BLaER1 treated with 17β-estradiol and CSF1 and Interleukin-3, amounts not matched to agents 10 nM and 100 nM (cell line): ENCODE results near the gene OR2T5.
"Not testable (repeated sequence)": the region's sequence is repeated elsewhere in the genome, so short reads cannot be mapped to it uniquely, and the experiment has no call there.

ENCODE experiments used
- H3K27ac ChIP-seq, 11 experiments: shearing (Covaris generic); formaldehyde crosslinking; 2 replicates each; pipeline ENCODE4 v1.8.1; 2022
- H3K27me3 ChIP-seq, 11 experiments: shearing (Covaris generic); formaldehyde crosslinking; 2 replicates each; pipeline ENCODE4 v1.8.1; 2022
- H3K36me3 ChIP-seq, 11 experiments: shearing (Covaris generic); formaldehyde crosslinking; 2 replicates each; pipeline ENCODE4 v1.8.1; 2022
- H3K4me1 ChIP-seq, 10 experiments: shearing (Covaris generic); formaldehyde crosslinking; 2 replicates each; pipeline ENCODE4 v1.8.1; 2022
- H3K4me2 ChIP-seq, 11 experiments: shearing (Covaris generic); formaldehyde crosslinking; 2 replicates each; pipeline ENCODE4 v1.8.1; 2022
- H3K4me3 ChIP-seq, 10 experiments: shearing (Covaris generic); formaldehyde crosslinking; 2 replicates each; pipeline ENCODE4 v1.8.1; 2022
- H3K9ac ChIP-seq, 11 experiments: shearing (Covaris generic); formaldehyde crosslinking; 2 replicates each; pipeline ENCODE4 v1.8.1; 2022
- H3K9me3 ChIP-seq, 11 experiments: shearing (Covaris generic); formaldehyde crosslinking; replicated peaks in 1 of 11; 2 replicates each; pipeline ENCODE4 v1.8.1; 2022
- H4K20me1 ChIP-seq, 11 experiments: shearing (Covaris generic); formaldehyde crosslinking; 2 replicates each; pipeline ENCODE4 v1.8.1; 2022
- Cebpa-rat ChIP-seq, 11 experiments: shearing (Covaris generic); IDR thresholded peaks; 2 replicates each; pipeline ENCODE4 v1.8.1; 2022

OR2T5 gene

GRCh38 chr1:248471154-248471553, 17.2 kb upstream of the OR2T5 start:
- Histone ChIP-seq H3K4me1 (no peaks in the 10 kb centered on the region), H3K9ac (no peak overlapping the region), H3K4me3 (no peak overlapping the region), H3K4me2 (no peak overlapping the region), H3K27me3 (no peaks in the 10 kb centered on the region), H3K27ac (no peak overlapping the region), H4K20me1 (no peaks in the 10 kb centered on the region), H3K36me3 (no peaks in the 10 kb centered on the region), H3K9me3 (no peaks in the 10 kb centered on the region)
- no peak for TF ChIP-seq Cebpa-rat (IDR thresholded peaks at IDR 0.05)

GRCh38 chr1:248472111-248472510, 16.3 kb upstream of the OR2T5 start:
- H3K27me3 ChIP-seq, H3K4me2 ChIP-seq, H3K27ac ChIP-seq, H3K9ac ChIP-seq, H3K9me3 ChIP-seq, H3K36me3 ChIP-seq, H4K20me1 ChIP-seq, H3K4me3 ChIP-seq, H3K4me1 ChIP-seq: not testable (repeated sequence)

GRCh38 chr1:248473051-248473450, 15.3 kb upstream of the OR2T5 start, which contains the start of gene OR2T3:
OR2T3 (plus strand) TSS chr1:248473351; CDS start chr1:248473351, 0 bp downstream.
- H3K4me3 ChIP-seq, H3K36me3 ChIP-seq, H3K9ac ChIP-seq, H4K20me1 ChIP-seq, H3K9me3 ChIP-seq, H3K4me1 ChIP-seq, H3K4me2 ChIP-seq, H3K27ac ChIP-seq, H3K27me3 ChIP-seq: not testable (repeated sequence)

GRCh38 chr1:248475660-248476059, 12.7 kb upstream of the OR2T5 start:
- H3K36me3 ChIP-seq, H3K27me3 ChIP-seq, H3K27ac ChIP-seq, H3K4me2 ChIP-seq, H3K9me3 ChIP-seq, H3K9ac ChIP-seq, H4K20me1 ChIP-seq, H3K4me1 ChIP-seq, H3K4me3 ChIP-seq: not testable (repeated sequence)

DNA sequence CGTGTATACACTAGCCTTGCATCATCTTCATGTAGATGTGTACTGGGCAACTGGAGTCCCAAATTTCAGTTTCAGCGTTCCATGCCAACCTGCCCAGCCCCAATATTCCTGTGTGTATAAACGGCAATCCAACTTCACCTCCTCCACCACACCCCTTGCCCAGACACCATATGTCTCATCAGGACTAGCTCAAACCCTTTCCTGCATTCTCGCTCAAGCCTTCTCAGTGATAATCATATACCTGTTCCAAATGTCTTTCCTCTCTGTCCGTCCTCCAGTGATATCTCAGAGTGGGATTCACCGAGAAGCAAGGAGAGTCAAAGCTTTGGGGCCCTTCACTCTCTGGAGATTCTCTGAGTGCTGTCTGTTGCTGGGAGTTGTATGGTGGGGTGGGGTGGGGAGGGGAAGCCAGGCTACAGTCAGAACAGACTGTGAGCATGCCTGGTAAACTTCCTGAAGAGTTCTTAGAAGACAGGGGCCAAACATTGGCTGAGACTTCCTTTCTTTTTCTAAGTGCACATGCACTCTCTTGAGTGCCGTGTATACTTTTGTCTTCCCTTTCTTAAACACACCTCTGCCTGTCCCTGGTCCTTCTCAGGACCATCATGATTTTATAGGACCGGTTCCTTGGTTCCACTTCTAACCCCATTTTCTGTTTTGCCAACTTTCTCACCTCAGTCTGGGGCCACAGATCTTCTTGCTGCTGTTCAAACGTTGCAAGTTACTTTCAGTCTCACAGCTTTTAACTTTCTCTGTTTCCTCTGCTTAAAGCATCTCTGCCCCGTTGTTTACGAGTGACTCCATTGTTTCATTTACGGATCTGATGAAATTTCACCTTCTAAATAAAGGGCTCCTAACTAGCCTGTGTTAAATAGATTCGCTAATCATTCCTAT, 6.5 kb upstream of the OR2T5 start:
- H3K9me3 ChIP-seq, H3K27me3 ChIP-seq, H3K36me3 ChIP-seq, H3K4me2 ChIP-seq, H3K27ac ChIP-seq, H3K9ac ChIP-seq, H3K4me1 ChIP-seq, H4K20me1 ChIP-seq, H3K4me3 ChIP-seq: not testable (repeated sequence)

DNA sequence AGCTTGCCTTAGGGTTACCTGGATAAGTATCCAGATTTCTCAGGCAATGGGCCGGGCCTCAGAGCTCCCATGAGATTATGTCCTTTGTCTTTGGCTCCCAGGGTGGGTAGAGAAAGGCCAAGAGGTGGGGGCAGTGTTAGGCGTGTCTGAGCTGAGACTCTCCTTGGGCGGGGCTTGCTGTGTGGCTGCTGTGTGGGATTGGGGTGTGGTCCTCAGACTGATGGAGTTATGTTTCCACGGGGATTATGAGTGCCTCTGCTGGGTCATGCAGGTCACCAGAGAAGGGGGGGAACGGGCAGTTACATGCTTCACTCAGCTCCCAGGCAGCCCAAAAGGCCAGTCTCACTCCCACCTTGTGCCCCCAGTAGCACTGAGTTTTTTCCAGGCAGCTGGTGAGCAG, 8.3 kb downstream of the OR2T5 start:
- not testable (repeated sequence) for H3K4me2 ChIP-seq, H3K27ac ChIP-seq, H3K4me3 ChIP-seq, H3K36me3 ChIP-seq, H3K9ac ChIP-seq, H3K27me3 ChIP-seq, H4K20me1 ChIP-seq, H3K9me3 ChIP-seq, H3K4me1 ChIP-seq

DNA sequence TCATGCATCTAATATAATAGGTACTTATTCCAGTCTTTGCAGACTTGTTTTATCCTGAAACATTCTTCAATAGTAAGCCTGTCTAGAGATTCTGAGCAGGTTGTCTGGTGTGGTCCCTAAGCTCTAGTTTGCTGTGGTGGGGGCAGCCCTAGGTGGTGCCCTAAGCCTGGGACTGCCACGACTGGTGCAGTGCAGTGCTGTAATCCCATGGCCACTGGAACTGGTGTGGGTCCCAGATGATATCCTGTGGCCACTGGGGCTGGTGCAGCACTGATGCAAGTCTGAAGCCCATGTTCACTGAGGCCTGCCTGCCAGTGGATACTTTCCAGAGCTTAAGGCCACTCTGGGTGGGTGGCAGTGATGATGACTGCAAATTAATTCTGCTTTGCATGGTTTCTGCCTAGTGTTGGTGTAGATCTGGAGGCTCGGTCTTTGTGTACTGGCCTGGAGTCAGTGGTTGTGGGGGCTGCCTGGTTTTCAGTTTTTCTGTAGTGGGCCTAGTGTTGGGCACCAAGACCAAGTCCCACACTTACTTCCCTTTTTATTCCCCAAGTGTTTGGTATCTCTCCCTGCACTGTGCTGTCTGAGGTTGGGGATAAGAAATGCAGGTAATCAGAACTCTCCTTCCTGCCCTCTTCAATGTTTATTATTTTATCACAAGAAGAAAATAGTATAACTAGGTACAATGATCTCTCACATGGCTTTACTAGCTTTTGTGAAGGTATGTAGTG, 12.1 kb downstream of the OR2T5 start:
- H3K4me2 ChIP-seq, H3K9ac ChIP-seq, H3K4me3 ChIP-seq, H3K27ac ChIP-seq, H3K9me3 ChIP-seq, H4K20me1 ChIP-seq, H3K27me3 ChIP-seq, H3K4me1 ChIP-seq, H3K36me3 ChIP-seq: not testable (repeated sequence)

DNA sequence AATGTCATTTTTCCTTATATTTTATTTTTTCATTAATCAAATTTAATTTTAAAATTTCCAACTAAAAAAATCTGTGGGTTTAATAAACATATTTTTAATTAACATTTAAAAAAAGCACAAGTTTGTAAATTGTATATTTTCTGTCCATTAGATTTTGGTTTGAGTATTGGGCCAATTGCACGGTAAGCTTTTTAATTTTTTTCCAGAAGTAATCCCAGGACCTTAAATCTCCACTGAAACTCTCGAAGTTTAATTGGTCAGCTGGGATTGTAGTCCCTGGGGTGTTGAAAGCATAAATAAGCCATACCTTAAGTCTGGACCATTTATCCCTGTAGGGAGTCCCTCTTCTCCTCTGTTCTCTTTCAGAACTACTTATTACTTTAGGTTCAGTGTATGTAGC, 19.4 kb downstream of the OR2T5 start, which contains the start of gene OR2G6:
Gene OR2G6 (plus strand): TSS at position 301 of the 400 bp plus-strand sequence. CDS start 13,574 bp downstream, outside the sequence.
- H3K27me3 ChIP-seq, H3K9ac ChIP-seq, H3K4me2 ChIP-seq, H3K36me3 ChIP-seq, H3K4me1 ChIP-seq, H3K4me3 ChIP-seq, H4K20me1 ChIP-seq, H3K27ac ChIP-seq, H3K9me3 ChIP-seq: not testable (repeated sequence)

- not testable (repeated sequence) for H3K9me3 ChIP-seq
These were observed 21.8 kb downstream of the OR2T5 start for GRCh38 chr1:248510217-248510616.

DNA sequence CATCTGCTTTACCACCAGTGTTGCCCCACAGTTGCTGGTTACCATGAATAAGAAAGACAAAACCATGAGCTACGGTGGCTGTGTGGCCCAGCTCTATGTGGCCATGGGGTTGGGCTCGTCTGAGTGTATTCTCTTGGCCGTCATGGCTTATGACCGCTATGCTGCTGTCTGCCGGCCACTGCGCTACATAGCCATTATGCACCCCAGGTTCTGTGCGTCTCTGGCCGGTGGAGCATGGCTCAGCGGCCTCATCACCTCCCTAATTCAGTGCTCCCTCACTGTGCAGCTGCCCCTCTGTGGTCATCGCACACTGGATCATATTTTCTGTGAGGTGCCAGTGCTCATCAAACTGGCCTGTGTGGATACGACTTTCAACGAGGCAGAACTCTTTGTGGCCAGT, 33.5 kb downstream of the OR2T5 start:
- H3K9me3 ChIP-seq = peaks cover 0 to 14% (median 3%) of the 10 kb centered on the region in 11 experiments; a peak in 6 of 22 replicates

More at GRCh38 chr1:248510217-248510616, 21.8 kb downstream of the OR2T5 start:
- H3K4me2 ChIP-seq, H3K9ac ChIP-seq, H3K27me3 ChIP-seq, H3K27ac ChIP-seq, H3K4me1 ChIP-seq, H4K20me1 ChIP-seq, H3K4me3 ChIP-seq, H3K36me3 ChIP-seq: not testable (repeated sequence)

GRCh38 chr1:248537449-248537848, 49.1 kb downstream of the OR2T5 start:
- H3K9ac ChIP-seq, H3K36me3 ChIP-seq, H3K4me3 ChIP-seq, H3K4me2 ChIP-seq, H3K27ac ChIP-seq, H3K9me3 ChIP-seq, H4K20me1 ChIP-seq, H3K27me3 ChIP-seq, H3K4me1 ChIP-seq: not testable (repeated sequence)

More for the DNA sequence above, 33.5 kb downstream of the OR2T5 start:
- H3K27me3 ChIP-seq = no peaks in the 10 kb centered on the region
- H3K4me1 ChIP-seq = no peaks in the 10 kb centered on the region
- no peak overlapping the region for H3K4me2 ChIP-seq
- H4K20me1 ChIP-seq = no peaks in the 10 kb centered on the region
- no peak overlapping the region for H3K27ac ChIP-seq
- no peak overlapping the region for H3K4me3 ChIP-seq
- no peak for TF ChIP-seq Cebpa-rat (IDR thresholded peaks at IDR 0.05)
- H3K9ac ChIP-seq = no peak overlapping the region
- no peaks in the 10 kb centered on the region for H3K36me3 ChIP-seq
